GM18505 (cell line): Measurements from ENCODE around the gene CNNM3.

Experiments
- ATAC-seq: cut with Tn5 transposase; IDR thresholded peaks from one replicate; pipeline ENCODE4 v1.9.1; 2021; ENCODE audit not compliant: unreplicated experiment
- POLR2A ChIP-seq: IDR thresholded peaks from 4 replicates; pipeline ENCODE4 v1.6.1; 2011; ENCODE audit warnings: borderline replicate concordance; ENCODE audit not compliant: insufficient read depth, insufficient read length; ENCODE audit errors: extremely low read depth

CNNM3 gene

DNA sequence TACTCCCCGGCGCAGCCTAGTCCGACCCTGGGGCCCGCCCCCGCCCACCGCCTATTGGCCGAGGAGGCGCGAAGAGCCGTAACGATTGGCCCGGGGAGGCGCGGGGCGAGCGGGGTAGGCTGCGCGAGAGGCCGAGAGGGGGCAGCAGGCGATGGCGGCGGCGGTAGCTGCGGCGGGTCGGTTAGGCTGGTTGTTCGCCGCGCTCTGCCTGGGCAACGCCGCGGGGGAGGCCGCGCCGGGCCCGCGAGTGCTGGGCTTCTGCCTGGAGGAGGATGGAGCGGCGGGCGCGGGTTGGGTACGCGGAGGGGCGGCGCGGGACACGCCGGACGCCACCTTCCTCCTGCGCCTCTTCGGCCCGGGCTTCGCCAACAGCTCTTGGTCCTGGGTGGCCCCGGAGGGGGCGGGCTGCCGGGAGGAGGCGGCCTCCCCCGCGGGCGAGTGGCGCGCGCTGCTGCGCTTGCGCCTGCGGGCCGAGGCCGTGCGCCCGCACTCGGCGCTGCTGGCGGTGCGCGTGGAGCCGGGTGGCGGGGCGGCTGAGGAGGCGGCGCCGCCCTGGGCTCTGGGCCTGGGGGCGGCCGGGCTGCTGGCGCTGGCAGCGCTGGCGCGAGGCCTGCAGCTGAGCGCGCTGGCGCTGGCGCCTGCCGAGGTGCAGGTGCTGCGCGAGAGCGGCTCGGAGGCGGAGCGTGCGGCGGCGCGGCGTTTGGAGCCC lies at the start of gene CNNM3:
TSS of gene CNNM3 (plus strand) at position 142 of the 709 bp plus-strand sequence. CDS start at position 152, 10 bp downstream.
- peak; percentile 72 for TF ChIP-seq POLR2A
- peak; percentile 72 for ATAC-seq

DNA sequence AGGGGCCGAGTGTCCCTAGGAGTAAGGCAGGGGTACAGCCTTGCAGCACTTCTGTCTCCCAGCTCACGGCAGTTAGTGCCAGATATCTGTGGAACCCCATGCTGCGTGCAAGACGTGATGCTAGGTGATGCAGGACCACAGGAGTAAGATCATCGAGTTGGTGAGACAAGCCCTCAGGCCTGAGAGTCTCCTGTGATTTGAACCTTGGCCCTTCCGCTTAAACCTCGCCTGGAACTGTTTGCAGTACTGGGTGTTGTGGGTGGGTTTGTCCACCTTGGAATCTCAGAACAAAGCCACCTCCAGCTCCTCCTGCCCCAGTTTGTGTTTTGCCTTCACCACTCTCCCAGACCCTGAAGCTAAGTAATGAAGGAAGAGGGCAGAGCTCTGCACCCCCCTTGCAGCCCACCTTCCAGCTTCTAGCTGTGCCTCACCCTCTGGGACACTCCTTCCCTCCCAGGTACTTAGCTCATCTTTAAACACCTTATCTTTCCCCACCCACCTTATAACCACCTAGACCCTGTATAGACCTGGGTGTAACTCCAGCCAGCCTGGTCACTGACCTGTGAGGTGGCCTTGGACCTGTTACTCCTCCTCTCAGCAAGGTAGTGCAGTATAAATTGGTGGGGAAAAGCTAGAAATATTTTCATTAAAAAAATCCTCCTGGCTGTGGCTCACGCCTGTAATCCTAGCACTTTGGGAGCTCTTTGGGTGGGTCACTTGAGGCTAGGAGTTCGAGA lies 48.8 kb upstream of the CNNM3 start:
- ATAC-seq: no peak
- no peak for TF ChIP-seq POLR2A

DNA sequence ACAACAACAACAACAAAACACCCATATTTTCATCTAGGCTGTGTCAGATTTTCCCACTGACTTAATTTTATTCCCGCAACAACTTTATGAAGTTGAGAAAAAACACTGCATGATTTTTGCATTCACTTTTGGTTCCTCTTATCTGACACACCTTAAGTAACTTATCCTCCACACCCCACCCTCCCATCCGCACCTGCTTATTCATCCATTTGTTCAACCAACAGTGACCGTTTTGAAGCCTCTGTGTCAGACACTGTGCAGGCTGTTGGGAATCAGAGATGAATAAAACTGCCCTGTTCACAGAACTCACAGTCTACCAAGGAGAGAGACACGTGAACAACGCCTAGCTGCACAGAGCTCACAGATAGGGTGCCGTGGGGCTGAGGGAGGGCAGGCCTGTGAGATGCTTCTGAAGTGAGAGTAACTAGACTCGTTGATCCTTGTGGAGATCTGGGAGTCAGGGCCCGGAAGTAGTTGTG lies 47.9 kb upstream of the CNNM3 start:
- no peak for TF ChIP-seq POLR2A
- ATAC-seq: peak; percentile 40

DNA sequence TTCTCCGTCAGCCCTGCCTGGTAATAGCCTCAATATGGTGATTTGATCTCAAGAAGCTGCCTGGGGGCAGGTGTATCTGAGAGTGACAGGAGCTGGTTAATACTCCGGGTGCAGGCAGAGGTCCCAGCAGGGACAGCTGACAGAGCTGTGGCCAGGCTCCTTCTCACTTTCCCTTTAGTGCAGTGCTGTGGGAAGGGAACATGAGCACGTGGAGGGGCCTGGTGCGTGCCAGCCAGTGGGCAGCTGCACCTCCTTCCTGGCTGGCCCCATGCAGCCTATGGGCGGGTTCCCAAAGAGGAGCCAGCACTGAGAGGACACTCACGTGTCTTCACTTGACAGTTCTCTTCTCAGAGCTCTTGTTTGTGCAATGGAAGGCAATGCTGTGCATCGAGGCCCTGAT lies 46.3 kb upstream of the CNNM3 start:
- TF ChIP-seq POLR2A: no peak
- ATAC-seq: no peak

DNA sequence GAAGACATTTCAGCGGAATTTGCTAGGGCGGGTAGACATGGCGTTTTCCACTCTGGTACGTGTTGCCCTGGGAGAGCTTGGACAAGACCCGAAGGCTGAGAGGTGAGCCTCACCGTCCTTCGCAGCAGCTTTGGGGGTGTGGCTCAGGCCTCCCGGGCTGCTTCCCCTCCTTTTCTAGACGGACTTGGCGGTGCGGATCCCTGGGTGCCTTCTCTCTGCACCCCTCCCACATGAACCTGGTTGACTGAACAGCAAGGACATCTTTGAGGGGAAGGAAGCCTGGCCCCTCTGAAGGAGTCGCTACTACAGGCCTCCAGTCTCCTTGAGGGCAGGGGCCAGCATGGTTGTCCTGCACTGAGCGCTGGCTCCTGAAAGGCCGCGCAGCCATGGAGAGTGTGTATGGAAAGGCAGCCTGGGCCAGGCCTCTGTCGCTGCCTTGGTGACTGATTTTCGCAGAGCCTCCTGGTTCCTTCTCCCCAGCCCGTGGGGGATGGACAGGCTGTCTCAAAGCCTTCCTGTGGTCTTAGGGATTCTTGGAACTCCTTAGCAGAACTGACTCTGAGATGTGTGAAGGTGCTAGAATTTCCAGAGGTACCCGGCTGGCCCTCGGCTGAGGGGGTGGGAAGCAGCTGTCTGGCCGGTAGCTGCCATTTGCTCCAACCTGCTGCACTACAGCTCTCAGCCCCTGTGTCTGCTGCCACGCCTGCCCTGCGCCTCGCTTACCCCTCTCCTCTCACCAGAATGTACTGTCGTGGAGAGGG lies 45.4 kb upstream of the CNNM3 start:
- no peak for ATAC-seq
- no peak for TF ChIP-seq POLR2A

DNA sequence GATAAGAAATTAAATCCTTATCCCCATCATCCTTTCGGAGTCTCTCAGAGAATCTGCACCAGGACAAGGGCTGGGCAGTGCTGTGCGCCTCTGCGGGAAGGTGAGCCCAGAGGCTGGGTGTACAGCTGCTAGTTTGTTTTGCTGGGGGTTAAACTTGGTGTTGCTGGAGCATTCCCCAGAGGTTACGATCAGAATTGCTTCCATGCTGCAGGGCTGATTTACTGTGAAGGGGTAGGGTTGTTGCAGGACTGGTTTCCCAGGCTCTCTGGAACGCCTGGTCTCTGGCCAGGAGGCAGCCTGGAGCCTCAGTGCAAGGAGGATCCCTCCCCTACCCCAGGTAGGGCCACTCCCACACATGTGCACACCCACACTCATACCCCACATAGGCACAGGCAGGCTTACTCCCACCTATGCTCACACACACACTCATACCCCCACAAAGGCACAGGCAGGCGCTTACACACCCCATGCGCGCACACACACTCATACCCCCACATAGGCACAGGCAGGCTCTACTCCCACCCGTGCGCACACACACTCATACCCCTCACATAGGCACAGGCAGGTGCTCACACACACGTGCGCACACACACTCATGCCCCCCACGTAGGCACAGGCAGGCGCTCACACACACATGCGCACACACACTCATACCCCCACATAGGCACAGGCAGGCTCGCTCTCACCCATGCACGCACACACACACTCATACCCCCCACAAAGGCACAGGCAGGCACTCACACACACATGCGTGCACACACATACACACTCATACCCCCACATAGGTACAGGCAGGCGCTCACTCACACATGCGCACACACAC lies 44.1 kb upstream of the CNNM3 start:
- TF ChIP-seq POLR2A: no peak
- no peak for ATAC-seq

DNA sequence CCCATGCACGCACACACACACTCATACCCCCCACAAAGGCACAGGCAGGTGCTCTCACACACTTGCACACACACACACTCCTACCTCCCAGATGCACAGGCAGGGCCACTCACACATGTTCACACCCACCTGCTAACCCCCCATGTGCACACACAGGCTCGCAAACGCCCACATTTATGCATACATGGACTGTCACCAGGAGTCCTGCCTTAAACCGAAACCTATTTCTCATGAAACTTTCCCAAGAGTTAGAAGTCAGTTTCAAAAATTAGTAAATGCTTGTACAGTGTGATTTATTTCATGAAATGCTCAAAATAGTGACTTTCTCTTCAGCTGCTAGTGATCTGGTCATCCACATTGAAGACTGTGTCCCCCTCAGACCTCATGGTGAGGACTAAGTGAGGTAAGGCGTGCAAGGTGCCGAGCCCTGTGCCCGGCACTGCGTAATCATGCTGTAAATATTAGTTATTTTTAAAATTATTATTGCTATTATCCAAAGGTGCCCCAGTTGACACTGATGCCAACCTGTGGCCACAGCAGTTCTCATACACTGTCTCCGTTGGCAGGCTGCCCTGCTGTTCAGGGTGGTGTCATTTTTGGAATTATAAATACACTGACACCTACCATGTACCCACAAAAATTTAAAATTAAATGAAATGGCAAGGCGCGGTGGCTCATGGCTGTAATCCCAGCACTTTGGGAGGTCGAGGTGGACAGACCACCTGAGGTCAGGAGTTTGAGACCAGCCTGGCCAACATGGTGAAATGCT lies 43.0 kb upstream of the CNNM3 start:
- no peak for TF ChIP-seq POLR2A
- ATAC-seq: no peak

DNA sequence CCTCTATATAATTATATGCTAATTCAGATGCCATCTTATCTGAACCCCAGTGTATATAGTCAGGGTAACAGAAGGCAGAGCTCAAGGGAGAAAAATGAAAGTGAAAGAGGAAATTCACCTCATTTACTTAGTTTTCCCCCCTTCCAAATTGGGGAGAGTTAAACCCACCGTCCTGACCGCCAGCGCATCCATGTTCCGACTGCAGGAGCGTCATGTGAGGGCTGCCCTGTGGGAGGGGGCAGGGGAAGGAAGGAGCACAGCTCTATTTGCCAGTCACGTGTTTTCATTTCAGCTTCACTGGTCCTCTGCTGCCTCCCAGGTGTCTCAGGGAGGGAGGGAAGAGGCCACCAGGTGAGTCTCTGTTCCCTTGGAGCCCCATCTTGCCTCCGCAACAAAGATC lies 42.1 kb upstream of the CNNM3 start:
- no peak for ATAC-seq
- no peak for TF ChIP-seq POLR2A

DNA sequence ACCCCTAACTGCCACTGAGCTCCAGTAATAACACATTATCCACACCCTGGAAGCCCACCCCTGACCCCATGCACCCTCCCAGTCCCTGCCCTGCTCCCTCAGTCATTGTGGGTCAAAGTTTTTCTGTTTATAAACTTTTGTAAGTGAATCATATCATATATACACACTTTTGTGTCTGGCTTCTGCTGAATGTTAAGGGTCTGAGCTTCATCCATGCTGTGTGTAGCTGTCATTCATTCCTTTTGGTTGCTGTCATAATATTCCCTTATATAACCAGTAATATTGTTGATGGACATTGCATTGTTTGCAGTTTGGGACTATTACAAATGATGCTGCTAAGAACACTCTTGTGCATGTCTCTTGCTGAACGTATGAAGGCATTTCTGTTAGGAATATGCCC lies 40.9 kb upstream of the CNNM3 start:
- TF ChIP-seq POLR2A: no peak
- ATAC-seq: no peak

DNA sequence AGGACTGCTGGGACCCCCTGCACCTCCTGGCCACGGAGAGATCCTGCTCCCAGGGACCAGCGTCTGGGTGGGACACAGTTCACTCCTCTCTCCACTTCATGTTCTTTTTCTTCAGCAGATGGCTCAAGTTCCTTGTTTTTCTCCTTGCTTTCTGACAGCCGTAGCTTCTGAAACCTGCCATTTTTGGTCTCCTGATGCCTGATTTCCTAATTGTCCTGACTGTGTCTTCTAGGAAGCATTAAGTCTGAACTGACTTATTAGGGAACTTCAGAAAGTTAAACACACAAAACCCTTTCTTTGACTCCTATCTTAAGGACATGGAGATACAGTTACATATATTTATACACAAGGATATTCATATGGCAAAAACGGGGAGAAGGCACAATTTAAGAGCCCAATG lies 32.7 kb upstream of the CNNM3 start:
- TF ChIP-seq POLR2A: no peak
- no peak for ATAC-seq

DNA sequence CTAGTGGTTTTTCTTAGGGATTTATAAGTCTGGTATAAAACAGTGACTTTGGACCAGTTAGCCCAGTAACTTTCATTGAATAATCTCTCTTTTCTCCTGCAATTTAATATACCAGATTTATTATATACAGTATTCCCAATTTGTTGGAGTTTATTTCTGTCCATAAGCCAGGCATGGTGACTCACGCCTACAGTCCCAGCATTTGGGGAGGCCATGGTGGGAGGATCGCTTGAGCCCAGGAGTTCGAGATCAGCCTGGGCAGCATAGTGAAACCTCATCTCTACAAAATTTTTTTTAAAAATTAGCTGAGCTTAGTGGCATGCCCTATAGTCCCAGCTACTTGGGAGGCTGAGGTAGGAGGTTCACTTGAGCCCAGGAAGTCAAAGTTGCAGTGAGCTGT lies 28.7 kb upstream of the CNNM3 start:
- no peak for ATAC-seq
- no peak for TF ChIP-seq POLR2A
